Measurements from ENCODE around the gene TMEM63A. TPM values are rescaled to one million over a fixed set of nuclear protein-coding genes. Genes with fewer than 3 reads are reported as not detected.
"Not testable (repeated sequence)": the region's sequence is repeated elsewhere in the genome, so short reads cannot be mapped to it uniquely, and the experiment has no call there.

The TMEM63A gene
- total and polyA plus RNA-seq, 2 donors (not counting 3 experiments of a cell fraction or from before 2014, with no cell fraction given), result 28.7 to 41.4 TPM

- no peak overlapping the region for H2AFZ ChIP-seq (ENCODE audit: low read depth, low read length)
- no peak overlapping the region for H3K9ac ChIP-seq (replicated peaks; ENCODE audit: extremely low read depth, insufficient read depth, low read length)
- intact Hi-C loops (cut with micrococcal nuclease) (no loop called here), dilution Hi-C loops (cut with MboI; ENCODE audit: extremely low pct_ligation_motif_present, low sequenced_read_pairs) (no loop called here)
- no peaks in the 10 kb centered on the region for H3K27me3 ChIP-seq (ENCODE audit: control insufficient read depth in 2 of 2, insufficient read depth in 2 of 2, low read length in 2 of 2)
- TF ChIP-seq POLR2A (IDR thresholded peaks at IDR 0.05; ENCODE audit: low read depth, low read length) (no peak), JUN (IDR thresholded peaks at IDR 0.05; ENCODE audit: borderline replicate concordance, insufficient read depth, insufficient read length, low read depth) (no peak), MAX (IDR thresholded peaks at IDR 0.05; ENCODE audit: insufficient read depth, insufficient read length) (no peak), FOS (IDR thresholded peaks at IDR 0.05; ENCODE audit: borderline replicate concordance, insufficient read depth, low read length) (no peak), POLR2AphosphoS5 (IDR thresholded peaks at IDR 0.05; ENCODE audit: insufficient read depth, low read depth, low read length) (no peak), EZH2 (IDR thresholded peaks at IDR 0.05; ENCODE audit: borderline replicate concordance, low read depth, low read length, severe bottlenecking) (no peak), GATA2 (IDR thresholded peaks at IDR 0.05; ENCODE audit: insufficient read depth, insufficient read length, low read depth, low read length) (no peak), MYC (IDR thresholded peaks at IDR 0.05; ENCODE audit: low read depth, low read length) (no peak)
- H4K20me1 ChIP-seq (replicated peaks; ENCODE audit: control insufficient read depth, extremely low read depth, insufficient read depth, low read length), result no peaks in the 10 kb centered on the region
- FAIRE-seq, result no peak
- no peaks in the 10 kb centered on the region for H3K9me3 ChIP-seq (replicated peaks; ENCODE audit: control insufficient read depth, insufficient read depth, low read length)
- ChIA-PET CTCF (interaction anchor here (1.0 to 2.2 kb wide), 4 partner anchors 39 to 364 kb away, joined by 3 to 7 read pairs (median 3); no protein-coding TSS in a partner anchor), POLR2A (no interaction called here)
- H3K36me3 ChIP-seq (ENCODE audit: control insufficient read depth in 2 of 2, extremely low read depth in 1 of 2, insufficient read depth in 2 of 2, low read length in 2 of 2), result peaks cover 0 to 3% of the 10 kb centered on the region in 2 experiments
- no peaks in the 10 kb centered on the region for H3K4me1 ChIP-seq (ENCODE audit: control insufficient read depth, extremely low read depth, insufficient read depth, low read length)
- no peak for DNase-seq (ENCODE audit: low read depth, low spot score)
- H3K9me1 ChIP-seq (replicated peaks; ENCODE audit: control insufficient read depth, extremely low read depth, insufficient read depth, low read length), result no peaks in the 10 kb centered on the region
- BruUV-seq (replicated peaks), result no TSS peak
- no peaks in the 10 kb centered on the region for H3K79me2 ChIP-seq (ENCODE audit: control insufficient read depth, insufficient read depth, low read length)
- H3K27ac ChIP-seq (ENCODE audit: insufficient read depth, low read depth, low read length), result no peak overlapping the region
- no peak overlapping the region for H3K4me2 ChIP-seq (ENCODE audit: insufficient read depth, low read length)
- H3K4me3 ChIP-seq (replicated peaks in 1 of 3; ENCODE audit: insufficient read depth in 1 of 3, low read depth in 1 of 3, low read length in 3 of 3), result no peak overlapping the region
Observed at GRCh38 chr1:225838793-225839192, 43.4 kb downstream of the TMEM63A start.

GRCh38 chr1:225836296-225836695 is 45.9 kb downstream of the TMEM63A start:
- H3K9ac ChIP-seq (replicated peaks; ENCODE audit: extremely low read depth, insufficient read depth, low read length); H3K9me1 ChIP-seq (replicated peaks; ENCODE audit: control insufficient read depth, extremely low read depth, insufficient read depth, low read length); H3K27ac ChIP-seq (ENCODE audit: insufficient read depth, low read depth, low read length); H3K4me1 ChIP-seq (ENCODE audit: control insufficient read depth, extremely low read depth, insufficient read depth, low read length); H3K4me2 ChIP-seq (ENCODE audit: insufficient read depth, low read length); H4K20me1 ChIP-seq (replicated peaks; ENCODE audit: control insufficient read depth, extremely low read depth, insufficient read depth, low read length); dilution Hi-C loops (cut with MboI; ENCODE audit: extremely low pct_ligation_motif_present, low sequenced_read_pairs); BruUV-seq (replicated peaks); H2AFZ ChIP-seq (ENCODE audit: low read depth, low read length); intact Hi-C loops (cut with micrococcal nuclease); H3K36me3 ChIP-seq (ENCODE audit: control insufficient read depth in 2 of 2, extremely low read depth in 1 of 2, insufficient read depth in 2 of 2, low read length in 2 of 2); H3K27me3 ChIP-seq (ENCODE audit: control insufficient read depth in 2 of 2, insufficient read depth in 2 of 2, low read length in 2 of 2); POLR2A ChIA-PET; H3K79me2 ChIP-seq (ENCODE audit: control insufficient read depth, insufficient read depth, low read length); DNase-seq (ENCODE audit: low read depth, low spot score); H3K9me3 ChIP-seq (replicated peaks; ENCODE audit: control insufficient read depth, insufficient read depth, low read length); FAIRE-seq; H3K4me3 ChIP-seq (replicated peaks in 1 of 3; ENCODE audit: insufficient read depth in 1 of 3, low read depth in 1 of 3, low read length in 3 of 3): not testable (repeated sequence)
- CTCF ChIA-PET, result interaction anchor here (2.8 kb wide), 1 partner anchor 59 kb away, joined by 7 read pairs; the partner anchor contains the start of gene SRP9

Data from endothelial cell of umbilical vein (primary cell).